CD4-positive, alpha-beta T cell treated with Interleukin-6 for 4 hours (primary cell): Measurements from ENCODE around the gene SERPINA4.

ENCODE experiments used
- DNase-seq: peaks from one replicate; pipeline ENCODE4 v3.0.0-alpha.2; 2020; ENCODE audit warnings: mixed read lengths

SERPINA4 gene, protein sequence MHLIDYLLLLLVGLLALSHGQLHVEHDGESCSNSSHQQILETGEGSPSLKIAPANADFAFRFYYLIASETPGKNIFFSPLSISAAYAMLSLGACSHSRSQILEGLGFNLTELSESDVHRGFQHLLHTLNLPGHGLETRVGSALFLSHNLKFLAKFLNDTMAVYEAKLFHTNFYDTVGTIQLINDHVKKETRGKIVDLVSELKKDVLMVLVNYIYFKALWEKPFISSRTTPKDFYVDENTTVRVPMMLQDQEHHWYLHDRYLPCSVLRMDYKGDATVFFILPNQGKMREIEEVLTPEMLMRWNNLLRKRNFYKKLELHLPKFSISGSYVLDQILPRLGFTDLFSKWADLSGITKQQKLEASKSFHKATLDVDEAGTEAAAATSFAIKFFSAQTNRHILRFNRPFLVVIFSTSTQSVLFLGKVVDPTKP

DNA sequence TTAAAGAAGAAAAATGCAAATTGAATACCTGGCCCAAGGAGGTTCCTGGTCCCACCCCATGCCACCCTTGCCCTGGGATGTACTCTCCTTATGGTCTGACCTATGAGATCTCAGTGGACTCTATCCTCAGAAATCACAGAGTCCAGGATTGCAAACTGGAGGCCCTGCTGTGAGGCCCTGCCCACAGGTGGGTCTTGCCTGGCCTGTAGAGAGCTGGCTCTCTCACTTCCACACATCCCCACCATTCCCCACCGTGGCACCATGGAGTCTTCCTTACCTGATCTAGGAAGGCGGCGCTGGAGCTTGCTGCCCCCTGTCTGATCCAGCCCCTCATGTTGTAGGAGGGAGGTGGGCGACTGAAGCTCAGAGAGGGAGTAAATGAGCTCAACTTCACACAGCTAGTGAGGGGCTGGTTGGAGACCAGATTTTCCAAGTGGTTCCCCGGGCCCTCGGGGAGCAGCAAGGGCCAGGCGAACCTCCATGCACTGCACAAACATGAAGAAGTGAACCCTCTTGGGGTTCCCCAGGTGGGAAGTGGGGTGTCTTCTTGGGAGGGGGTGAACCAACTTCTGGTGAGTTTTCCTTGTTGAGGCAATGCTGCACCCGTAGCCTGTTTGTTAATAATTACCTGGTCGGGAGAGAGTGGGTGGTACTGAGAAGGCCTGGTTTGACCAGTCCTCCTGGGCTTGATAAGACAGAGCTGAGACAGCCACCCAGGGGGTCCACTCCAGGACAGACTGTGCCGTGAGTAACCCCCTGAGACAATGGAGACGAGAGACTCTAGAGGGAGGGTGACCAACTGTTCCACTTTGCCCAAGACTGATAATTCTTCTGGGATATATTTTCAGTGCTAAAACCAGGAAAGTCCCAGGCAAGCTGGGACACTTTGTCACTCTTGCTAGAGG lies at the start of gene SERPINA4:
TSS of gene SERPINA4 (plus strand) at position 692 of the 905 bp plus-strand sequence. CDS start 2,041 bp downstream, outside the sequence.
- no peak for DNase-seq

DNA sequence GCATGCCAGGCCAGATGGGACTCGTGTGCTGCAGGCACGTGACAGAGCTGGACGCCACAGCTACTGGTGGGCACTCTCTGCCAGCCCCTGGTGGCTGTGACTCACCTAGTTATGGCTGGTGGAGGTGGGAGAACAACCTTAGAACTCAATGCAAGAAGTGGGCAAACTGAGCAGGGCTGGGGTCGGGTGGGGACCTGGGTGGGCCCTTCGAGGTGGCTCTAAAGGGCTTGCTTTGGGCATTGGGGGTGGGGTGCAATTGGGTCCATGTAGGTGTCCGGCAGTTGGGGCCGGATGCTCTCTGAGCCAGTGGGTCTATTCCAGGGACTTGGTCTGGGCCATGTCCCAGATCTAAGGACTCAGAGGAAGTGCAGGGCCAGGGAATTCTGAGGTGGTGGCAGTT lies 46.9 kb upstream of the SERPINA4 start:
- DNase-seq, result no peak

DNA sequence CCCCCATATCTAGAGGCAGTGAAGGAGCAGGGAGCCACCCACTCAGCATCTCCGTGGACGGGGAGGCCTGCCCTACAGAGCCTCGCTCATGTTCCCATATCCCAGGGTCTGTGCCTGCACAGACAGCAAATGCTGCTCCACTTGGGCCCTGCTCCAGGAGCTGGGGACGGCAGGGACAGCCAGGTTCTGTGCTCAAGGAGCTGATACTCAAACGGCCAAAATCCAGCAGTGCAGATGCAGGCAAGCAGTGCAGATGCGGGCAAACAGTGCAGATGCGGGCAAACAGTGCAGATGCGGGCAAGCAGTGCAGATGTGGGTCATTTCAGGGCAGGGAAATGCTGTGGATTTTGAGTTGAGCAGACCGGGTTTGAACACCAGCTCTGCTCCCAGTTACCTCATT lies 45.8 kb upstream of the SERPINA4 start:
- no peak for DNase-seq

DNA sequence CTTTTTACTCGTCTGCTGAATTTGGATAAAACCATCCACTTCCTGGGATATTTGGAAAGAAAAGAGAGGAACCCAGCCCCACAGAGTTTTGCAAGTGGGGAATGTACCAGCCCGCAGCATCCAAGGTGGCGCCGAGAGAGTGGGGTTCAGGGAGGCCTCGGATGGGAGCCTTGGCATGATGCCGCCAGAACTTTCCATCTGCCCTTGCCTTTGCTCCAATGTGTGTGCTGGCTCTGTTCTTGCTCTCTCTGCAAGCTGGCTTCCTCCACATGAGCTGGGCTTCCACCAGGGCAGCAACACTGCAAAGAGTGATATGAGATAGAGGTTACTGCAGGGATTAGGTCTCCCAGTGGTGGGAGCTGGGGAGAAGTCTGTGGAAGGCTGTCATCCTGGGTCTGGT lies 45.4 kb upstream of the SERPINA4 start:
- no peak for DNase-seq

DNA sequence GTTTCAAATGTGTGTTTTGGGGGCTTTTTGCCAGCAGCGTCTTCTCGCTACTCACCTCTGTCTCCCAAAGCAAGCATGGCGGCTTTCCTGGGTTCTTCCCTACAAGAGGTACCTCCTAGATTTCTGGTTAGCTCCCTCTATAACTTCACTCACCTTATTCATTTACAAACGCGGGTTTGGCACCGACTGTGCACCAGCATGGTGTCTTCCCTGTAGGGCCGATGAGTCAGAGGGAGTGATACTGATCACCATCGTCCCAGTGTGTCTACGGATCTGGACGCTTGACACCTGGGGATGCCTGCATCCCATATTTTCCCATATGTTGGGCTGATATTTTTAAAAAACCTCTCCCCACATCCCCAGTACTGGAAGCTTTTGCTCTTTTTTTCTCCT lies 44.0 kb upstream of the SERPINA4 start:
- no peak for DNase-seq

DNA sequence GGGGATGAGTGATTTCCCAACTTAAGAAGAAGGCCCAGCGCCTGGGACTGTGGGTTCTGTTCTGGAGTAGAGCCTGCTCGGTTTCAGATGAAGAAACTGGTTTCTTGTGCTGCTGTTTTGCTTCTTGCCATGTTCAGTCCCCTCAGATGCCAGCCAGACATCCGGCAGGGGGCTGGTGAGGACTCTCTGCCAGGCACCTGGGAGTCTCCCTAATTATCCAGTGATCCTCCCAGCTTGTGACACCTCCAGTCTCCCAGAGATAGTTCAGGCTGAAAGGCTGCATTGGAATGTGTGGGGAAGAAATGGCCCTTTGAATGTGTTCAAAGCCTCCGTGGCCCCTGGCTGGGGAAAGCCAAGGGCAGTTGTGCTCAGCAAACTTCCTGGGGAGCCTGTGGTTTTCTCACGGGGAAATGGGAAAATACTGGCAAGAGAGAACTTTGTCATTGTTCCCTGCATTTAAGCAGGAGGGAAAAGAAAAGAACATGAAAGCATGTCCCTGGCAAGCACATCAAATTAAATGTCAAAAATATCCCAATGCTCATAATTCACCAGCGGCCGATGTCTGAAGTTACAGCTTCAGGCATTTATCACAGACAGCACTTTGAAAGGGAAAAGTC lies 43.5 kb upstream of the SERPINA4 start:
- no peak for DNase-seq

DNA sequence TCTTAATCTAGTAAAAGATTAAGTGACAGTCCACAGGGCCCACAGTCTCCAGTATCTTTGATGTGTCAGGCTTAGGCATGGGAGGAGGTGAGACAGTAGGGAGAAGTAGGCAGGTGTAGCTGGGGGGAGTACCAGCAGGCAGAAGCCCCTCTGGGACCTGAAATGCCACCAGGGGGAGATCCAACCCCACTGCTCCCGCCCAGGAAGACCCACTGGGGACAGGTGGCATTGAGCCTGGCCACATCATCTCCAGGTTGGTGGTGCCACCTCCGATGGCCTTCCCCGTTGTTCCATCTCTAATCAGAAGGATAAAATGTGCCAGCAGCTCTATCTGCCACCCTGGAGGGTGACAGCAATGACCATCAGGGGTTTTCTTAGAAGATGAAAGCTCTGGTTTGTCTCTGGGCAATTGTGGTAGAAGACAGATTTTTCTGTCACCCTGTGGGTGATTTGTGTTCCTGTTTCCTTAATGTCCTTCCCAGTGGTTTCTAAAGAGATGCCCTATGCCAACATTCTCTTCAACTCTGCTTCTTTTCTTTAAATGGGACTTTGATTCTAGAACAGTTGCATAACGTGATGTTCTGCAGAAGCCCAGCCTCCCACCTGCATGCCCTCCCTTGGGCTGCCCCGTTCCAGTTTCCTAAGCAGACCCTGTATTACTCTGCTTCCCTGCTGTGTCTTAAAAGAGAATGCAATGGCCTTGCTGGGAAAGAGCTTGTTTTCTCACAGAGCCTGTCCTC lies 39.7 kb upstream of the SERPINA4 start:
- DNase-seq, result no peak

DNA sequence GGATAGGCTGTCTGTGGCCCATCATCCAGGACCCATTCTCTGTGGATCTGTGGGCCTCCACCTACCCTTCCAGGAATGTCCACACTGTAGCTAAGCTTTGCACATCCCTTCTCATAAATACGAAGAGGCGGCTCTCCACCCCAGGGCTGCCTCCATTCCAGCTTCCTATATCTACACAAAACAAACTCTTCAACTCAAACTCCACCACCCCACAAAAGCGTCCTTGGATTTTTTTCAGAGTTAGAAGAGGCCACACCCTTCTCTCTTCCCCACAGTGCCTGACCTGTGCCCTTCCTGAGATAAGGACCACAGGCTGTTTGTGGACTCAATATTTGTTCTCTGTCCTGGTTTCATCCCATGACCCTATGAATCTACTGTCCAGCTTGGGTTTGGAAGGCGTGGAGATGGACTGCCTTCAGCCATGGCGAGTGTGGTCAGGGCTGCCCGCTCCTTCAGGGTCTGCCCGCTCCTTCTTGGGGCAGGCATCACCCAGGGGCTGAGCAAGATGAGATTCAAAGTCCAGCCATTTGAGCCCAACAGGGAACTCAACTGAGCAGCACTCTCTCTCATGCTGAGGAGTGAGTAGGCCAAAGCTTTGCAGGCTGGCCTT lies 39.0 kb upstream of the SERPINA4 start:
- no peak for DNase-seq

DNA sequence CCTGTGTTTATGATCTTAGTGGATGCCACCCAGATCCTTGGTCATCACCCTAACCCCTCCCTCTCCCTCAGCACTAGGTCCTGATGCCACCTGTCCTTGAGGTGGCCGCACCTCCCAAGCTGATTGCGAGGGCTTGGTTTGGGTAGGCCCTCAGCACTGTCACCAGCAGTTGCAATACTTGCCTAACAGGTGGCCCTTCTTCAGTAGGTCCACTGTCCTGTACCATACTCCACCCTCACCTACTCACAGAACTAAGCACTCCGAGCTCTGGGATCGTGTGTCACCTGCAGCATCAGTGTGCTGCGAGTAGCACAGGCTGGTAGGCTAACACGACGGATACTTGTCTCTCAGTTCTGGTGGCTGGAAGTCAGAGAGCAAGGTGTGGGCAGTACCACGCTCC lies 38.0 kb upstream of the SERPINA4 start:
- no peak for DNase-seq

DNA sequence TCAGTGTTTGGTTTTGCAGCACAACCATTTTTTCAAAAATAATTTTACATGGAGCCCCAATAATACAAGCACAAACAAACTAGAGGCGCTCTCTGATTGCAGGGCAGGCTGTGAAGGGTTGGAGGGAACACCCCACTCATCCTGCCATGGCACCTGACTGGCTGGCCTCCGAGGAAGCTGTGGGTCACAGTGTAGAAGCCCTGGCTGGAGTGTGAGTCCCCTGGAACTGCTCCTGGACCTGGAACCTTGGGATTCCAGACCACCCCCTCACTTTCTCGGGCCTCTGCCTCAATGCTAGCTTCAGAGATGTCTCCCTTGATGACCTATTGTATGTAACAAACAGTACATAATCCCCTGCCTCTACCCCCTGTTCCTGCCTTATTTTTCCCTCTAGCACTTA lies 37.1 kb upstream of the SERPINA4 start:
- DNase-seq, result no peak

DNA sequence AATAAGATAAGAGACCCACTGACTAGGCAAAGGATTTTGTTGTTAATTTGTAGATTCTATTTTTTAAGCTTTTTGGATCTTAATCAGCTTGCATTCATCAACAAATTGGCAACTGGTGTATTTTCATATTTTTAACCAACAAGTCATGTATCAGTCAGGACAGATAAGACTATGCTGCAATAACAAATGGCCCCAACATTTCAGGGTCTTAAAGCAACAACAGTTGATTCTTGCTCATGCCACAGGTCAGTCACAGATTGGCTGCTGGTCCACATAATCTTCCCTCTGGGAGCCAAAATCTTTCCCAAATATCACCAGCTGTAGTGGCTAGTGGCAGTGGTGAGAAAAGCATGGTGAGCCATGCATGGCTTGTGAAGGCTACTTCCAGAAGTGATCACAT lies 30.1 kb upstream of the SERPINA4 start:
- DNase-seq, result no peak

DNA sequence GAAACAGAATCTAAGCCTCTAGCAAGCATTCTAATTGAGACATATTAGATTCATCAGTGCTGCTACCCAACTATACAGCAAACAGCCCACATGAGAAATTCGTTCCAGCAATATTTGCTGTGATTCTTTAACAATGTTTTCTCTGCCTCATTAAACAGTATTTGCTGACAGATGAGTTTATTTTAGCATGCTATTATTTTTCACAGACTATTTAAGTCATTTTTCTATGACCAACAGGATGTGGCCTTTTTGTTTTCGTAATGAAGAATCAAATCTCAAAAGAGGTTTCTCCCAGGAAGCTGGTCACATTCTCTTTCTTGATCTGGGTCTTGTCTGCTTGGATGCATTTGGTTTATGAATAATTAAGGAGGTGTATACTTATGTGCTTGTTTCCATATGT lies 28.8 kb upstream of the SERPINA4 start:
- DNase-seq, result no peak

DNA sequence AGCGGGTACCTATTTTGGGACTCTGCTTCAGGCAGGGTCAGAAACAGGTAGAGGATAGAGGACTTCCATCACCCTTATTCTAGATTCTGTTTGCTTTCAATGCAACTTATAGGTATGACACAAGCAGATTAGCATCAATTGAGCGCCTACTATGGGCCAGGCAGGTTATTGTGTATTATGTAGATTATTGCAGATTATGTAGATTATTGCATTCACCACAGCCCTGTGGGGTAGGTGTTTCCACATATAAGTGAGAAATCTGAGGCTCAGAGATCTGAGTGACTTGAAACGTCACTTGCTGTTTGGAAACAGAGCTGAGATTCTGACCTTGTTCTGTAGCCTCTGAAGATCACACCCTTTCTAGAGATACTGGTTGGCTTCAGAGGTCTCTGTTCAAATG lies 25.7 kb upstream of the SERPINA4 start:
- DNase-seq, result no peak

DNA sequence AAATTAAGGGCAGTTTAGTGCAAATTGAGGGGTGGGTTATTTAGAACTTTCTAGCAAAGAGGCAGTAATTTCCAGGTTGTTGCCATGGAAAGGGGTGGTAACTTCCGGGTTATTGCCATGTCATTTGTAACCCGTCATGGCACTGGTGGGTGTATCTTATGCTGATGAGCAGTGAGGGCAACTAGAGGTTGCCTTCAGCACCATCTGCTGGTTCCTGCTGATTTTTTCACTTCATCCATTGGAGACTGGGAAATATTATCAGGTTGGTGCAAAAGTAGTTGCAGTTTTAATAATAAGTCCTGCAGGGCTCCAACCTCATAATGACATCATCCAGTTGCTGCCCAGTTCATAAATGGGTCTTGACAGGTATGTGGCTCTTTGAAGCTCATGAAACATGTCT lies 24.4 kb upstream of the SERPINA4 start:
- DNase-seq, result no peak

DNA sequence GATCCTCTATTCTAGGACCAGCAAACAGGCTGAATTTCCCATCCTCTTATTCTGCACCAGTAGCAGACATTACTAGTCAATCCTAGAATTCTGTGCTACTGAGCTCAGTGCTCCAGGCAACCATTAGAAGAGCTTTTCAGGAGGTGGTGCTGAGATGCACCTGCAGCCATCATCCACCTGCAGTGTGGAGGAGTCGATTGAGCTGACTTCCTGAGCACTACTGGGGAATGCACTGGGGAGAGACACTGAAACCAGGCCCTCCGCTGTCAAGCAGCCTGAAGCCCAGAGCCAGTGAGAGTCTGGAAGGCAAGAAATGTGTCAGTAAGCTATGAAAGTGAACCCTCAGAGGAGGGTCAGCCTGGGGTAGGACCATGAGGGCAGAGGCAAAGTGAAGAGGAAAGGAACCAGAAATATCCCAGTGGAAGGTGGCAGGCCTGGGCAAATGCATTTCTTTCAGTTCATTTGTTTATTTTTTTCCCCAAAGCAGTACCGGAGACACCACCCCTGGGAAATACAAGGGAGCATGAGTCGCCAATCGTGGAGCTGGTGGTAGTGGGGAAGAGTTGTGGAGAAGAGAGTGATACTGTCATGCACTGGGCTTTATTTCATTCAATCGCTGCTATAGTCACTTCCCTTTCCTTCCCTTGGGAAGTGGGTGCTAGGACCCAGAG lies 23.0 kb upstream of the SERPINA4 start:
- DNase-seq, result no peak

DNA sequence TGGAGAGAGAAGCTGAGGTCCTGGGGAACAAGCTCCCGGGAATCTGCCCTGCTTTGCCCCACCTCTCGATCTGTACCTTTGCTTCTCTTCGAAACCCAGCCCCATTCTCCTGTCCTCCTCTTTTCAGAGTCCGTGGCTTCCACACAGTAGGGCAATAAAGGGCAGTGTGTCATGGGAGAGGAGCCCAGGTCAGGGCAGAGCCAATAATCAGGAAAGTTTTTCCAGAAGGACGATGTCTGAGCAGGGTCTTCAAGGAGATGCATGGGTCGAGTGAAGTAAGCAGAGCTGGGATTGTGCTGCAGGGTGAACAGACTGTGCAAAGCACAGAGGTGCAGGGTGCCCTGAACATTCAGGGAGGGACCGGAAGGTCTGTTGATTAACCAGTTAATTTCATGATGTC lies 22.1 kb upstream of the SERPINA4 start:
- no peak for DNase-seq

DNA sequence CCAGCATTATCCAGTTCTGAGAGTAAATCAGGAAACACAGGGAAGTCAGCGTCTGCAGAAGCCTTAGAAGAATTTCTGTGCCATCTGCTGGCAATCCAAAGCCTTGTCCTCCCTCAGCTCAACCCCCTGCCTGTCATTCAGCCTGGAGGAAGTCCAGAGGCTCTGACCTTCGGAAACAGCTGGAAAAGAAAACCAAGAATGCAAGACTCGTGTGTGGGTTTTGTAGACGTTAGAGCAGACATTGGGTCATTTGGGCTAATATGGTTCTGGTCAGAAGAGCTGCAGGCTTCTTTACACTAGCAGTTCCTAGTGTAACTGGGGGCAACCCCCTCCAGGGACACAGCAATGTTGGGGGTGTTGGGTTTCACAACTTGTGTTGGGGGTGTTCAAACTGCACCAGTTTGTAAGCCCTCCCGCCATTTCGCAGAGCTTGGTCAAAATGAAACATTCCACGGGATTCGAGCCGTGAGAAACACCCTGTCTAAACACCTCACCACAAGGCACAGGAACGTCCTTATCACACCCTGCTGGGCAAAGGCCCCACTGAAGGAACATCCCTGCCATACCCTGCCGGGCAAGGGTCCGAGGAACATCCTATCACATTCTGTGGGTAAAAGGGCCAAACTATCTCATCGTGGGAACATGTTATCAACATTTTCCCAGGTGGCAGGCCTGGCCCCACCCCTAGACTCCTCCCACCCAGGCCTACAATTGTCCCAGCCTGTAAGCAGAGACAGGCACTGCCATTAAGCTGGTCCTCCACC lies 21.0 kb upstream of the SERPINA4 start:
- DNase-seq, result no peak

DNA sequence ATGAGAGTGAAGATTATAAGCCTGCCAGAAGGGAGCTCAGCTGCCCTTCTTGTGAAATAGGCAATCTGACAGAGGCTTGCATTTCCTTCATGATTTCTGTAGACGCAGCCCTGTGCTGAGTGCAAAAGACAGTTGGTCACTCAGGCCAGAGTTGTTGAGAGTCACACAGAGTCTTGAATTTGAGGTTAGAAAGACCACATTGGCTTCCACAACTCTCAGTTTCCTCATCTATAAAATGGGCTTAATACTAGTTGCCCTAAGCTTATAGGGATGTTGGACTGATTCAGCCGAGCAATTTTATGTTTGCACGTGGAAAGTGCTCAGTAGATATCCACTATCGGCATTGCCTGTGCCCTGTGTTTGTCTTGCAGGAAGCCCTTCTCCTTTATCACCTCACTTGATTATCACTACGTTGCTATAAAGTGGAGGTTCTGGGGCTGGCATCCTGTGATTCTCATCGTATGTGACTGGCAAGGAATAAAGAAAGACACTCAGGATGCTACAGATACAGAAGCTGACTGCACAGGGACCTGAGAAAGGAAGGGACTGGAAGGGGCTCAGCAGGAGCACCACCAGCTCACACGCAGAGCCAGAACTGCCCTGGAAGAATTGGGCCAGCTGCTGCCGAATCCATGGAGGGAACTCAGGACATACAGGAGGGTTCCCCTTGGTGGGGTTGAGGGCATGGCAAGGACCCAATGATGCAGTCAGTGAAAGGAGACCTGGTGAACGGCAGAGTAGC lies 19.8 kb upstream of the SERPINA4 start:
- no peak for DNase-seq

DNA sequence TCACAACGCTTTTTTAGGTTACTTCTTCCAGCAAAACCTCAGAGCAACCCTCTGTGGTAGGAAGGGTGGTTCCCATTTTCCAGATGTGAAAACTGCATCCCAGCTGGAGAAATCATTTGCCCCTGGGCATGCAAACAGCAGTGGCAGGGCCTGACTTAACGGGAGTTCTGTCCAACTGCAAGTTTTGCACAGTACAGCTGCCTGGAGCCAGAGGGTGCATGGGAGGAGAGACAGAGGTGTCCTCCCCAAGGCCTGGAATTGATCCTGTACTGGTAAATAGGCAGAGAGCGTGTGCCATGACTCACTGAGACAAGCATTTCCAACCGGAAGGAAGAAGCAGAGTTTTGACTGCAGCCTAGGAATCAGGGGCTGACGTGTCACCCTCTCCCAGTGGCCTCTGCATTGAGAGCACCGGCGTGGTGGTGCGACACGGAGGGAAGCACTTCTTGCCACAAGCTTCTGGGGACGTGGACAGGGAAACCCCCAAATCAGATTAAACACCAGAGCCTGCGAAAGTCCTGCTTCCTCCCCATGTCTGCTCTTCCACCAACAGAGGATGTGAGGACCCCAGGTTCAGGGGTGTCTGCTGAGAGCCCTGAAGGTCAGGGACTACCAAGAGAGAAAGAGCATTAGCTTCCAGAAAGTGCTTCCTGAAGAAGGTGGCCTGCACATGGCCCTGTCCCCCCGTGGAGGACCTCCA lies 19.0 kb upstream of the SERPINA4 start:
- no peak for DNase-seq
